Measurements from ENCODE around the gene TWF2. TPM values are rescaled to one million over a fixed set of nuclear protein-coding genes. Genes with fewer than 3 reads are reported as not detected.

Gene TWF2
- polyA plus RNA-seq, 4 donors, result 23.1 to 54.1 (median 50.7) TPM

GRCh38 chr3:52195291-52195597 is 43.7 kb downstream of the TWF2 start:
- Histone ChIP-seq H3K4me3 (ENCODE audit: low read depth in 1 of 3, low read length in 3 of 3) (no peak overlapping the region), H3K4me1 (ENCODE audit: control insufficient read depth in 3 of 3, insufficient read depth in 2 of 3, low read depth in 1 of 3, low read length in 2 of 3) (peaks cover 7 to 37% (median 12%) of the 10 kb centered on the region in 3 donors), H3K27me3 (ENCODE audit: control insufficient read depth in 3 of 3, insufficient read depth in 3 of 3, low read length in 3 of 3) (no peaks in the 10 kb centered on the region), H3K36me3 (ENCODE audit: control insufficient read depth in 3 of 3, insufficient read depth in 2 of 3, low read depth in 1 of 3, low read length in 3 of 3) (peaks cover 0 to 7% (median 0%) of the 10 kb centered on the region in 3 donors), H3K27ac (ENCODE audit: low read depth in 1 of 3, low read length in 2 of 3) (peak overlapping the region in 2 of 3 donors; percentile 87 to 95), H3K9me3 (ENCODE audit: control insufficient read depth in 2 of 2, insufficient read depth in 1 of 2, low read depth in 1 of 2, low read length in 1 of 2) (no peaks in the 10 kb centered on the region)
- WGBS, 3 donors, result 90 to 100% (median 94%) methylated on average over 3 of the region's 3 CpGs
- no peak for DNase-seq
- no peak for FAIRE-seq

DNA sequence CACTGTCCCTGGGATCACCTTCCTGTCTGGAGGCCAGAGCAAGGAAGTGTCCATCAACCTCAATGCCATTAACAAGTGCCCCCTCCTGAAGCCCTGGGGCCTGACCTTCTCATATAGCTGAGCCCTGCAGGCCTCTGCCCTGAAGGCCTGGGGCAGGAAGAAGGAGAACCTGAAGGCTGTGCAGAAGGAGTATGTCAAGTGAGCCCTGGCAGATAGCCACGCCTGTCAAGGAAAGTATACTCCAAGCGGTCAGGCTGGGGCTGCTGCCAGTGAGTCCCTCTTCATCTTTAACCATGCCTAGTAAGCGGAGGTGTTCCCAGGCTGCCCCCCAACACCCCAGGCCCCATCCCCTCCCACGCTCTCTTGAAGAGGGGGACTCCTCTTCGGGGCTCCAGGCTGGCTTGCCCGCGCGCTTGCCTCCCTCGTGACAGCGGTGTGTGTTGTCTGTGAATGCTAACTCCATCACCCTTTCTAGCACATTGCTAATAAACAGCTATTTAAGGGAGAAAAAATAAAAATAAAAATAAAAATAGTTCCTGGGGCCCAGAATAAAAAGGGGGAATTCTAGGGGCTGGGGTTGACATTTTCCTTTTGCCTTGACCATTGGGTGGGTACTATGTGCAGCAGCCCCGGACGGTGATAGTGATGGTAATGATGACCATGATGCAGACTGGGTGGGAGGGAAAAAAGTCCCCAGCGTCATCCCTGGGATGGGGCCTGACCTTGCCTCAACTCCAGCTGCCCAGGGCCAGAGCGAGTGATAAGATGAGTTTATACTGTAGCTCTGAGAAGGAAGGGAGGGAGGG is 44.3 kb downstream of the TWF2 start:
- no peak overlapping the region for H3K4me3 ChIP-seq (ENCODE audit: low read depth in 1 of 3, low read length in 3 of 3)
- no peak for DNase-seq
- WGBS, 3 donors, result 80 to 93% (median 90%) methylated on average over 14 of the region's 14 CpGs
- H3K27ac ChIP-seq (ENCODE audit: low read depth in 1 of 3, low read length in 2 of 3), result no peak overlapping the region
- H3K4me1 ChIP-seq (ENCODE audit: control insufficient read depth in 3 of 3, insufficient read depth in 2 of 3, low read depth in 1 of 3, low read length in 2 of 3), result peaks cover 7 to 40% (median 12%) of the 10 kb centered on the region in 3 donors
- H3K9me3 ChIP-seq (ENCODE audit: control insufficient read depth in 2 of 2, insufficient read depth in 1 of 2, low read depth in 1 of 2, low read length in 1 of 2), result no peaks in the 10 kb centered on the region
- FAIRE-seq, result no peak
- H3K36me3 ChIP-seq (ENCODE audit: control insufficient read depth in 3 of 3, insufficient read depth in 2 of 3, low read depth in 1 of 3, low read length in 3 of 3), result peaks cover 0 to 5% (median 0%) of the 10 kb centered on the region in 3 donors
- no peaks in the 10 kb centered on the region for H3K27me3 ChIP-seq (ENCODE audit: control insufficient read depth in 3 of 3, insufficient read depth in 3 of 3, low read length in 3 of 3)

- WGBS, 3 donors, result 55 to 75% (median 65%) methylated on average over 18 of the region's 18 CpGs
- Histone ChIP-seq H3K27me3 (ENCODE audit: control insufficient read depth in 3 of 3, insufficient read depth in 3 of 3, low read length in 3 of 3) (no peaks in the 10 kb centered on the region), H3K9me3 (ENCODE audit: control insufficient read depth in 2 of 2, insufficient read depth in 1 of 2, low read depth in 1 of 2, low read length in 1 of 2) (no peaks in the 10 kb centered on the region), H3K4me3 (ENCODE audit: low read depth in 1 of 3, low read length in 3 of 3) (no peak overlapping the region), H3K36me3 (ENCODE audit: control insufficient read depth in 3 of 3, insufficient read depth in 2 of 3, low read depth in 1 of 3, low read length in 3 of 3) (no peaks in the 10 kb centered on the region), H3K27ac (ENCODE audit: low read depth in 1 of 3, low read length in 2 of 3) (no peak overlapping the region), H3K4me1 (ENCODE audit: control insufficient read depth in 3 of 3, insufficient read depth in 2 of 3, low read depth in 1 of 3, low read length in 2 of 3) (peaks cover 4 to 47% (median 6%) of the 10 kb centered on the region in 3 donors)
- FAIRE-seq (no peak), DNase-seq (peak in 1 of 2 donors; percentile 72)
These were observed 45.9 kb downstream of the TWF2 start for GRCh38 chr3:52193065-52193464.

GRCh38 chr3:52191663-52192062 is 47.3 kb downstream of the TWF2 start:
- DNase-seq, result no peak
- FAIRE-seq, result no peak
- no peaks in the 10 kb centered on the region for H3K36me3 ChIP-seq (ENCODE audit: control insufficient read depth in 3 of 3, insufficient read depth in 2 of 3, low read depth in 1 of 3, low read length in 3 of 3)
- peaks cover 2 to 38% (median 4%) of the 10 kb centered on the region in 3 donors for H3K4me1 ChIP-seq (ENCODE audit: control insufficient read depth in 3 of 3, insufficient read depth in 2 of 3, low read depth in 1 of 3, low read length in 2 of 3)
- 85 to 92% (median 91%) methylated on average over 4 of the region's 4 CpGs for WGBS, 3 donors
- H3K9me3 ChIP-seq (ENCODE audit: control insufficient read depth in 2 of 2, insufficient read depth in 1 of 2, low read depth in 1 of 2, low read length in 1 of 2), result no peaks in the 10 kb centered on the region
- H3K27me3 ChIP-seq (ENCODE audit: control insufficient read depth in 3 of 3, insufficient read depth in 3 of 3, low read length in 3 of 3), result no peaks in the 10 kb centered on the region
- H3K4me3 ChIP-seq (ENCODE audit: low read depth in 1 of 3, low read length in 3 of 3), result no peak overlapping the region
- H3K27ac ChIP-seq (ENCODE audit: low read depth in 1 of 3, low read length in 2 of 3), result no peak overlapping the region

GRCh38 chr3:52190294-52191074 is 48.5 kb downstream of the TWF2 start:
- H3K27ac ChIP-seq (ENCODE audit: low read depth in 1 of 3, low read length in 2 of 3), result peak overlapping the region in 1 of 3 donors; percentile 58
- no peak for DNase-seq
- WGBS, 3 donors, result 69 to 89% (median 85%) methylated on average over 9 of the region's 9 CpGs

DNA sequence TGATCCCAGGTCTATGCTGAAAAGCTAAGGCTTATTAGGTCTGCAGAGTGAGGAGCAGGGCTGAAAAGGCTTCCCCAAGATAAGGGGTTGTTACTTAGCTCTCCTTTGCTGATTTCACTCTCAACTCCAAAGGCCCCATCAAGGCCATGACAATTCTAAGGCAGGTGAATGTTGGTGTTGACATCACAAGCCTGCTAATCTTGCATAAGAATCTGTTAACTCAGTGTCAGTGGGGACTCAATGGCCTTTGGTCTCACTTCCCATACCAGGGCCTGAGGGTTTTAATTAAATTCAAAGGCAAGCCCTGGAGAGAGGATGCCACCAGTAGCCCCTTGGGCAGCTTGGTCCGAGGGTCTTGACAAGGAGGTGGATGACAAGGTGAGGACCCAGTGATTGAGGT is 50.4 kb downstream of the TWF2 start:
- Histone ChIP-seq H3K36me3 (ENCODE audit: control insufficient read depth in 3 of 3, insufficient read depth in 2 of 3, low read depth in 1 of 3, low read length in 3 of 3) (no peaks in the 10 kb centered on the region), H3K9me3 (ENCODE audit: control insufficient read depth in 2 of 2, insufficient read depth in 1 of 2, low read depth in 1 of 2, low read length in 1 of 2) (no peaks in the 10 kb centered on the region), H3K4me1 (ENCODE audit: control insufficient read depth in 3 of 3, insufficient read depth in 2 of 3, low read depth in 1 of 3, low read length in 2 of 3) (peaks cover 0 to 28% (median 0%) of the 10 kb centered on the region in 3 donors), H3K27me3 (ENCODE audit: control insufficient read depth in 3 of 3, insufficient read depth in 3 of 3, low read length in 3 of 3) (no peaks in the 10 kb centered on the region), H3K4me3 (ENCODE audit: low read depth in 1 of 3, low read length in 3 of 3) (no peak overlapping the region), H3K27ac (ENCODE audit: low read depth in 1 of 3, low read length in 2 of 3) (peak overlapping the region in 1 of 3 donors; percentile 68)
- 56 to 73% (median 67%) methylated on average over 1 of the region's 1 CpG for WGBS, 3 donors
- FAIRE-seq (no peak), DNase-seq (peak in 1 of 2 donors; percentile 52)

More at GRCh38 chr3:52190294-52191074, 48.5 kb downstream of the TWF2 start:
- no peaks in the 10 kb centered on the region for H3K36me3 ChIP-seq (ENCODE audit: control insufficient read depth in 3 of 3, insufficient read depth in 2 of 3, low read depth in 1 of 3, low read length in 3 of 3)
- H3K27me3 ChIP-seq (ENCODE audit: control insufficient read depth in 3 of 3, insufficient read depth in 3 of 3, low read length in 3 of 3), result no peaks in the 10 kb centered on the region
- no peak overlapping the region for H3K4me3 ChIP-seq (ENCODE audit: low read depth in 1 of 3, low read length in 3 of 3)
- FAIRE-seq, result no peak
- peaks cover 0 to 26% (median 3%) of the 10 kb centered on the region in 3 donors for H3K4me1 ChIP-seq (ENCODE audit: control insufficient read depth in 3 of 3, insufficient read depth in 2 of 3, low read depth in 1 of 3, low read length in 2 of 3)
- no peaks in the 10 kb centered on the region for H3K9me3 ChIP-seq (ENCODE audit: control insufficient read depth in 2 of 2, insufficient read depth in 1 of 2, low read depth in 1 of 2, low read length in 1 of 2)

GRCh38 chr3:52186729-52187128 is 52.2 kb downstream of the TWF2 start:
- 95 to 96% (median 96%) methylated on average over 9 of the region's 9 CpGs for WGBS, 3 donors
- Histone ChIP-seq H3K4me3 (ENCODE audit: low read depth in 1 of 3, low read length in 3 of 3) (no peak overlapping the region), H3K9me3 (ENCODE audit: control insufficient read depth in 2 of 2, insufficient read depth in 1 of 2, low read depth in 1 of 2, low read length in 1 of 2) (no peaks in the 10 kb centered on the region), H3K4me1 (ENCODE audit: control insufficient read depth in 3 of 3, insufficient read depth in 2 of 3, low read depth in 1 of 3, low read length in 2 of 3) (peaks cover 0 to 29% (median under 1%) of the 10 kb centered on the region in 3 donors), H3K36me3 (ENCODE audit: control insufficient read depth in 3 of 3, insufficient read depth in 2 of 3, low read depth in 1 of 3, low read length in 3 of 3) (no peaks in the 10 kb centered on the region), H3K27ac (ENCODE audit: low read depth in 1 of 3, low read length in 2 of 3) (no peak overlapping the region), H3K27me3 (ENCODE audit: control insufficient read depth in 3 of 3, insufficient read depth in 3 of 3, low read length in 3 of 3) (no peaks in the 10 kb centered on the region)
- FAIRE-seq, result no peak
- DNase-seq, result no peak

DNA sequence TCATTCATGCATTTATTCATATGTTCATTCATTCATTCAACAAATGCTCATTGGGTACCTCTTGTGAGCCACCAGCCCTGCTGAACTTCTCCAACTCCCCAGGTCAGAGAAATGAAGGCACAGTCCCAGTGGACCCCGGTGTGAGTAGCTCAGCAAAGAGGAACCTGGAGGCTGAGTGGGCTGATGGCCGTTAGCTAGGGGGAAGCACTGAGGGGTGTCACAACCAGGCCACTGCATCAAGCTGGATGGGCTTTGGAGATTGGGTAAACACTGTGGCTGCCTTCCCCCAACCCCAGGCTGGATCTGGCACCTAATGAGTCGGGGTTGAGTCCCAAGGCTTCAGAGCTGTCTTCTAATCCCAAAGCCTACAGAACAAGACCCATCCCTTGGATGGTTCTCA is 53.1 kb downstream of the TWF2 start:
- Histone ChIP-seq H3K4me3 (ENCODE audit: low read depth in 1 of 3, low read length in 3 of 3) (no peak overlapping the region), H3K9me3 (ENCODE audit: control insufficient read depth in 2 of 2, insufficient read depth in 1 of 2, low read depth in 1 of 2, low read length in 1 of 2) (no peaks in the 10 kb centered on the region), H3K27me3 (ENCODE audit: control insufficient read depth in 3 of 3, insufficient read depth in 3 of 3, low read length in 3 of 3) (no peaks in the 10 kb centered on the region), H3K27ac (ENCODE audit: low read depth in 1 of 3, low read length in 2 of 3) (no peak overlapping the region), H3K4me1 (ENCODE audit: control insufficient read depth in 3 of 3, insufficient read depth in 2 of 3, low read depth in 1 of 3, low read length in 2 of 3) (peaks cover 0 to 29% (median 2%) of the 10 kb centered on the region in 3 donors), H3K36me3 (ENCODE audit: control insufficient read depth in 3 of 3, insufficient read depth in 2 of 3, low read depth in 1 of 3, low read length in 3 of 3) (no peaks in the 10 kb centered on the region)
- FAIRE-seq, result no peak
- 83 to 86% (median 85%) methylated on average over 3 of the region's 3 CpGs for WGBS, 3 donors
- DNase-seq, result no peak

Data from small intestine (tissue), 7 donors.